Nasal cavity respiratory epithelium epithelial cell of viscerocranial mucosa (primary cell): ENCODE results near the gene MAGOH. TPM values are rescaled to one million over a fixed set of nuclear protein-coding genes. Genes with fewer than 3 reads are reported as not detected.

ENCODE experiments used
- total RNA-seq: library from RNA; depleted of rRNA; stranded (reverse); fragments of >200 nt; gene quantifications from 2 replicates; pipeline ENCODE4 v1.2.3, GENCODE V29; 2014

MAGOH gene
- total RNA-seq: 40.7 and 46.6 TPM in 2 replicates

GRCh38 chr1:53238197-53239155, at the start of gene MAGOH:
MAGOH (minus strand) TSS chr1:53238518; CDS start chr1:53238448, 70 bp downstream.

GRCh38 chr1:53220171-53220961, 18.0 kb downstream of the MAGOH start, which contains the start of gene CZIB:
CZIB (minus strand) TSS chr1:53220634; CDS start chr1:53220575, 59 bp downstream.

GRCh38 chr1:53196485-53197290, 41.6 kb downstream of the MAGOH start, which contains the start of gene CPT2:
CPT2 (plus strand) TSS chr1:53196824; CDS start chr1:53196944, 120 bp downstream.

Other genes with a start within 250 kb of the MAGOH start
- not detected in 2 replicates for gene PODN, start 176.3 kb downstream of the MAGOH start, total RNA-seq
- gene SLC1A7, start 95.9 kb downstream of the MAGOH start, total RNA-seq: not detected in 2 replicates
- 10.3 and 23.0 TPM in 2 replicates for gene CPT2, start 41.7 kb downstream of the MAGOH start, total RNA-seq
- 28.5 and 45.5 TPM in 2 replicates for gene CZIB, start 17.9 kb downstream of the MAGOH start, total RNA-seq
- gene LRP8, start 89.6 kb upstream of the MAGOH start, total RNA-seq: 6.6 and 10.3 TPM in 2 replicates
- gene DMRTB1, start 220.9 kb upstream of the MAGOH start, total RNA-seq: not detected in 2 replicates